NB4 (cell line): ENCODE data around the gene KIFAP3.

ENCODE experiments used
- CTCF ChIP-seq: IDR thresholded peaks from one replicate; pipeline ENCODE4 v1.5.1; 2012; ENCODE audit warnings: low read depth, low read length
- MAX ChIP-seq: IDR thresholded peaks from 2 replicates; pipeline ENCODE4 v1.6.1; 2011; ENCODE audit warnings: low read depth, low read length
- POLR2A ChIP-seq: IDR thresholded peaks from 2 replicates; pipeline ENCODE4 v1.6.1; 2011; ENCODE audit warnings: mild to moderate bottlenecking; ENCODE audit not compliant: insufficient read length; ENCODE audit errors: extremely low read depth

- TF ChIP-seq CTCF (no peak), MAX (no peak), POLR2A (no peak)
Measured at GRCh38 chr1:169899519-169900217, 174.8 kb downstream of the KIFAP3 start.
